Hepatocyte (in vitro differentiated cells): ENCODE measurements around the gene PLAAT3. TPM values are rescaled to one million over a fixed set of nuclear protein-coding genes. Genes with fewer than 3 reads are reported as not detected.
"Not testable (repeated sequence)": the region's sequence is repeated elsewhere in the genome, so short reads cannot be mapped to it uniquely, and the experiment has no call there.

Experiments used
- DNase-seq: peaks from one replicate; pipeline ENCODE4 v3.0.0-alpha.2; 2016; ENCODE audit warnings: low spot score
- H2AFZ ChIP-seq: fragments of 200-600 bp; sonication (generic); 2 replicates; pipeline ENCODE4 v1.6.0; 2016; ENCODE audit warnings: antibody characterized with exemption, mild to moderate bottlenecking
- H3K27ac ChIP-seq: fragments of 200-600 bp; sonication (generic); 2 replicates; pipeline ENCODE4 v1.5.1; 2016; ENCODE audit warnings: mild to moderate bottlenecking
- H3K27me3 ChIP-seq: fragments of 200-600 bp; sonication (generic); 2 replicates; pipeline ENCODE4 v1.6.1; 2016
- H3K36me3 ChIP-seq: fragments of 200-600 bp; sonication (generic); replicated peaks from 2 replicates; pipeline ENCODE4 v1.5.1; 2016; ENCODE audit warnings: low read depth; ENCODE audit not compliant: insufficient read depth
- H3K4me1 ChIP-seq: fragments of 200-600 bp; sonication (generic); 2 replicates; pipeline ENCODE4 v1.5.1; 2016; ENCODE audit warnings: mild to moderate bottlenecking, moderate library complexity; ENCODE audit not compliant: insufficient read depth
- H3K4me2 ChIP-seq: fragments of 200-600 bp; sonication (generic); 2 replicates; pipeline ENCODE4 v1.6.0; 2016
- H3K4me3 ChIP-seq: fragments of 200-600 bp; sonication (generic); 2 replicates; pipeline ENCODE4 v1.5.1; 2016; ENCODE audit warnings: mild to moderate bottlenecking
- H3K79me2 ChIP-seq: fragments of 200-600 bp; sonication (generic); 2 replicates; pipeline ENCODE4 v1.6.0; 2017; ENCODE audit warnings: mild to moderate bottlenecking
- H3K9me2 ChIP-seq: fragments of 200-600 bp; sonication (generic); replicated peaks from 2 replicates; pipeline ENCODE4 v1.6.0; 2017; ENCODE audit warnings: mild to moderate bottlenecking; ENCODE audit not compliant: insufficient read depth
- H3K9me3 ChIP-seq: fragments of 200-600 bp; sonication (generic); 2 replicates; pipeline ENCODE4 v1.5.1; 2016; ENCODE audit warnings: low read depth, mild to moderate bottlenecking
- H4K20me1 ChIP-seq: fragments of 200-600 bp; sonication (generic); 2 replicates; pipeline ENCODE4 v1.6.0; 2016; ENCODE audit warnings: mild to moderate bottlenecking; ENCODE audit not compliant: insufficient read depth, poor library complexity, severe bottlenecking
- EZH2 ChIP-seq: fragments of 200-600 bp; sonication (generic); IDR thresholded peaks from 2 replicates; pipeline ENCODE4 v1.6.1; 2016; ENCODE audit warnings: antibody characterized with exemption, mild to moderate bottlenecking, borderline replicate concordance
- EZH2phosphoT487 ChIP-seq: fragments of 200-600 bp; sonication (generic); IDR thresholded peaks from one replicate; pipeline ENCODE4 v1.6.1; 2018; ENCODE audit warnings: antibody characterized with exemption, mild to moderate bottlenecking, low read depth, moderate library complexity; ENCODE audit not compliant: unreplicated experiment, severe bottlenecking
- WGBS: methylation state at CpG from one replicate; pipeline ENCODE4 v1.1.6; 2016; ENCODE audit warnings: low lambda C conversion rate; ENCODE audit errors: missing lambda C conversion rate; 5-methylcytosine and 5-hydroxymethylcytosine counted together
- polyA plus RNA-seq: library from polyadenylated mRNA; unstranded; fragments of >200 nt; fragmentation: Nextera tagmentation; extraction: Ambion mirVana; gene quantifications from 2 replicates; pipeline ENCODE4 v1.2.1, GENCODE V29; 2016
- total RNA-seq: library from RNA; depleted of rRNA; stranded (reverse); fragments of >200 nt; gene quantifications from 2 replicates; pipeline ENCODE4 v1.2.3, GENCODE V29; 2014
- TF ChIP-seq, protein P1 (sequence below): fragments of 200-600 bp; sonication (generic); IDR thresholded peaks from 2 replicates; pipeline ENCODE4 v1.5.1; 2016; ENCODE audit warnings: antibody characterized with exemption, mild to moderate bottlenecking; ENCODE audit not compliant: poor library complexity

Gene PLAAT3
- total and polyA plus RNA-seq, 2 experiments from 2014 or later = 32.4 to 49.6 TPM

- 81% methylated on average over 2 of the region's 2 CpGs for WGBS
- no peak for DNase-seq
- H3K27me3 ChIP-seq = no peaks in the 10 kb centered on the region
- H3K9me3 ChIP-seq = no peaks in the 10 kb centered on the region
- H3K9me2 ChIP-seq = no peaks in the 10 kb centered on the region
- H3K36me3 ChIP-seq = no peaks in the 10 kb centered on the region
- H3K4me2 ChIP-seq = no peak overlapping the region
- H4K20me1 ChIP-seq = no peaks in the 10 kb centered on the region
- TF ChIP-seq, protein P1, sequence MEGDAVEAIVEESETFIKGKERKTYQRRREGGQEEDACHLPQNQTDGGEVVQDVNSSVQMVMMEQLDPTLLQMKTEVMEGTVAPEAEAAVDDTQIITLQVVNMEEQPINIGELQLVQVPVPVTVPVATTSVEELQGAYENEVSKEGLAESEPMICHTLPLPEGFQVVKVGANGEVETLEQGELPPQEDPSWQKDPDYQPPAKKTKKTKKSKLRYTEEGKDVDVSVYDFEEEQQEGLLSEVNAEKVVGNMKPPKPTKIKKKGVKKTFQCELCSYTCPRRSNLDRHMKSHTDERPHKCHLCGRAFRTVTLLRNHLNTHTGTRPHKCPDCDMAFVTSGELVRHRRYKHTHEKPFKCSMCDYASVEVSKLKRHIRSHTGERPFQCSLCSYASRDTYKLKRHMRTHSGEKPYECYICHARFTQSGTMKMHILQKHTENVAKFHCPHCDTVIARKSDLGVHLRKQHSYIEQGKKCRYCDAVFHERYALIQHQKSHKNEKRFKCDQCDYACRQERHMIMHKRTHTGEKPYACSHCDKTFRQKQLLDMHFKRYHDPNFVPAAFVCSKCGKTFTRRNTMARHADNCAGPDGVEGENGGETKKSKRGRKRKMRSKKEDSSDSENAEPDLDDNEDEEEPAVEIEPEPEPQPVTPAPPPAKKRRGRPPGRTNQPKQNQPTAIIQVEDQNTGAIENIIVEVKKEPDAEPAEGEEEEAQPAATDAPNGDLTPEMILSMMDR = no peak
- TF ChIP-seq EZH2phosphoT487 (no peak), EZH2 (no peak)
- H3K79me2 ChIP-seq = no peaks in the 10 kb centered on the region
- peak overlapping the region; percentile 92 for H3K27ac ChIP-seq
- peaks cover 36% of the 10 kb centered on the region for H3K4me1 ChIP-seq
- no peak overlapping the region for H3K4me3 ChIP-seq
- no peak overlapping the region for H2AFZ ChIP-seq
These were observed 82.1 kb downstream of the PLAAT3 start for GRCh38 chr11:63532117-63532516.

DNA sequence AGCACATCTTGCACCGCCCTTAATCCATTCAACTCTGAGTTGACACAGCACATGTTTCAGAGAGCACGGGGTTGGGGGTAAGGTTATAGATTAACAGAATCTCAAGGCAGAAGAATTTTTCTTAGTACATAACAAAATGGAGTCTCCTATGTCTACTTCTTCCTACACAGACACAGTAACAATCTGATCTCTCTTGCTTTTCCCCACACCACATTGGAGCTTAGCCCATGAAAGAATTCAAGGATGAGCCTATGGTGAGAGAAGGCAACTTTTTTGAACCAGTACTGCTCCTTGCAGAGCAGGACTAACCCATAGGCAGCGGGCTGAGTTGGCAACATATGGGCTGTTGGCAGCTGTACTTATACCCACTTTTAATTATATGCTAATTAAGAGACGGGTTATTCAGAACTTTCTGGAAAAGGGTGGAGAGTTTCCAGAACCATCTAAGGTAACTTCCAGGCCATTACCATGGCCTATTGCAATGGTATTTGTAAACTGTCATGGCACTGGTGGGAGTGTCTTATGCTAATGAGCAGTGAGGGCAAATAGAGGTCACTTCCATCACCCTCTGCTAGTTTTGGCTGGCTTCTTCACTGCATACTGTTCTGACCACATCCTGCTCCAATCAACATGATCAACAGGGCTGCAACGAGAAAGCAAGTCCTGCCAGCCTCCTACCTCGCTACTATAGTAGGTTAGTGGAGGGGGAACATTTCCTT lies 83.0 kb downstream of the PLAAT3 start:
- not testable (repeated sequence) for H3K79me2 ChIP-seq, H3K9me2 ChIP-seq, H3K4me2 ChIP-seq, H3K4me3 ChIP-seq, H3K36me3 ChIP-seq, H3K27me3 ChIP-seq, H3K9me3 ChIP-seq, H4K20me1 ChIP-seq, DNase-seq
- Histone ChIP-seq H3K27ac (peak overlapping the region; percentile 92), H3K4me1 (peaks cover 32% of the 10 kb centered on the region), H2AFZ (peak overlapping the region; percentile 46)
- WGBS = 83% methylated on average over 4 of the region's 6 CpGs

- H3K4me3 ChIP-seq = no peak overlapping the region
- peak overlapping the region; percentile 98 for H3K27ac ChIP-seq
- H3K4me2 ChIP-seq = no peak overlapping the region
- TF ChIP-seq EZH2 (no peak), EZH2phosphoT487 (no peak)
- TF ChIP-seq, protein P1 = no peak
- no peak for DNase-seq
- no peaks in the 10 kb centered on the region for H3K79me2 ChIP-seq
- H3K4me1 ChIP-seq = peaks cover 32% of the 10 kb centered on the region
- H3K9me3 ChIP-seq = no peaks in the 10 kb centered on the region
- WGBS = 88% methylated on average over 2 of the region's 2 CpGs
- H3K27me3 ChIP-seq = no peaks in the 10 kb centered on the region
- no peaks in the 10 kb centered on the region for H4K20me1 ChIP-seq
- no peaks in the 10 kb centered on the region for H3K36me3 ChIP-seq
- H2AFZ ChIP-seq = peak overlapping the region; percentile 18
- no peaks in the 10 kb centered on the region for H3K9me2 ChIP-seq
These were observed 84.2 kb downstream of the PLAAT3 start for GRCh38 chr11:63530021-63530420.

GRCh38 chr11:63529373-63529772 lies 84.9 kb downstream of the PLAAT3 start:
- DNase-seq, H3K27me3 ChIP-seq, H3K36me3 ChIP-seq, H3K9me2 ChIP-seq, H3K4me2 ChIP-seq, H2AFZ ChIP-seq, H4K20me1 ChIP-seq, H3K4me3 ChIP-seq, H3K9me3 ChIP-seq, H3K79me2 ChIP-seq: not testable (repeated sequence)
- 62% methylated on average over 6 of the region's 6 CpGs for WGBS
- Histone ChIP-seq H3K4me1 (peaks cover 32% of the 10 kb centered on the region), H3K27ac (peak overlapping the region; percentile 98)

DNA sequence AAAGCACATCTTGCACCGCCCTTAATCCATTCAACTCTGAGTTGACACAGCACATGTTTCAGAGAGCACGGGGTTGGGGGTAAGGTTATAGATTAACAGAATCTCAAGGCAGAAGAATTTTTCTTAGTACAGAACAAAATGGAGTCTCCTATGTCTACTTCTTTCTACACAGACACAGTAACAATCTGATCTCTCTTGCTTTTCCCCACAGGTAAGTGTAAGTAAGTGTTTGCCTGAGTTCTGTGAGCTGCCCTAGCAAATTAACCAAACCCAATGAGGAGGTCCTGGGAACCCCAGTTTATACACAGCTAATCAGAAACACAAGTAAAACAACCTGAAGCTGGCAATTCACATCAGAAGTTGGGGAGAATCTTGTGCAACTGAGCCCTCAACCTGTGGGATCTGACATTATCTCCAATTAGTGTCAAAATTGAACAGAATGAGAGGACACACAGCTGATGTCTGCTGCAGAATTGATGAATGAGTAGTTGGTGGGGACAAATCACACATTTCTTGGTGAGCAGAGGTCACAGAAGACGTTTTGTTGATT lies 85.4 kb downstream of the PLAAT3 start:
- not testable (repeated sequence) for H3K9me2 ChIP-seq, DNase-seq, H3K9me3 ChIP-seq, H3K36me3 ChIP-seq, H3K27me3 ChIP-seq, H3K79me2 ChIP-seq, H4K20me1 ChIP-seq, H3K4me3 ChIP-seq, H3K4me2 ChIP-seq
- WGBS = 33% methylated on average over 1 of the region's 3 CpGs
- Histone ChIP-seq H2AFZ (peak overlapping the region; percentile 5), H3K27ac (peak overlapping the region; percentile 98), H3K4me1 (peaks cover 32% of the 10 kb centered on the region)

DNA sequence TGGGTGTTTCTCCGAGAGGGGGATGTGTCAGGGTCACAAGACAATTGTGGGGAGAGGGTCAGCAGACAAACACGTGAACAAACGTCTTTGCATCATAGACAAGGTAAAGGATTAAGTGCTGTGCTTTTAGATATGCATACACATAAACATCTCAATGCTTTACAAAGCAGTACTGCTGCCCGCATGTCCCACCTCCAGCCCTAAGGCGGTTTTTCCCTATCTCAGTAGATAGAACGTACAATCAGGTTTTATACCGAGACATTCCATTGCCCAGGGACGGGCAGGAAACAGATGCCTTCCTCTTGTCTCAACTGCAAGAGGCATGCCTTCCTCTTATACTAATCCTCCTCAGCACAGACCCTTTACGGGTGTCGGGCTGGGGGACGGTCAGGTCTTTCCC lies 86.1 kb downstream of the PLAAT3 start:
- 13% methylated on average over 8 of the region's 11 CpGs for WGBS
- H3K4me1 ChIP-seq = peaks cover 32% of the 10 kb centered on the region
- H2AFZ ChIP-seq, H3K79me2 ChIP-seq, H3K36me3 ChIP-seq, H3K9me2 ChIP-seq, H3K4me3 ChIP-seq, DNase-seq, H4K20me1 ChIP-seq, H3K27me3 ChIP-seq, H3K9me3 ChIP-seq: not testable (repeated sequence)
- H3K27ac ChIP-seq = peak overlapping the region; percentile 92
- H3K4me2 ChIP-seq = peak overlapping the region; percentile 6
